GM18511 (cell line): Measurements from ENCODE around the gene POU6F1.

Source experiments
- ATAC-seq: cut with Tn5 transposase; IDR thresholded peaks from one replicate; pipeline ENCODE4 v1.9.1; 2021; ENCODE audit warnings: mild to moderate bottlenecking, moderate library complexity; ENCODE audit not compliant: unreplicated experiment

POU6F1 gene

GRCh38 chr12:51171884-51172514 is 45.9 kb downstream of the POU6F1 start:
- ATAC-seq = peak; percentile 13

- no peak for ATAC-seq
Observed at GRCh38 chr12:51163795-51164194, 54.1 kb downstream of the POU6F1 start.

- no peak for ATAC-seq
Observed at GRCh38 chr12:51162217-51162616, 55.6 kb downstream of the POU6F1 start.

- ATAC-seq = no peak
Observed at GRCh38 chr12:51160814-51161459, 56.9 kb downstream of the POU6F1 start.

GRCh38 chr12:51156245-51156765 is 61.6 kb downstream of the POU6F1 start:
- no peak for ATAC-seq

GRCh38 chr12:51152953-51153352 is 64.9 kb downstream of the POU6F1 start:
- ATAC-seq = no peak

- ATAC-seq = no peak
Observed at GRCh38 chr12:51150777-51151176, 67.1 kb downstream of the POU6F1 start.

GRCh38 chr12:51147309-51147708 is 70.6 kb downstream of the POU6F1 start:
- ATAC-seq = no peak

GRCh38 chr12:51139292-51139844 is 78.5 kb downstream of the POU6F1 start:
- no peak for ATAC-seq
